GM23338 (cell line): ENCODE measurements around the gene GLE1. TPM values are rescaled to one million over a fixed set of nuclear protein-coding genes. Genes with fewer than 3 reads are reported as not detected.

Source experiments
- ATAC-seq: fragments of 200-7000 bp; cut with Tn5 transposase; 3 replicates; pipeline ENCODE4 v1.9.1; 2020
- DNase-seq: peaks from one replicate; pipeline ENCODE4 v3.0.0-alpha.2; 2015; ENCODE audit warnings: low spot score
- H2AFZ ChIP-seq: fragments of 200-600 bp; sonication (generic); 2 replicates; pipeline ENCODE4 v1.8.0; 2016; ENCODE audit warnings: antibody characterized with exemption, mild to moderate bottlenecking, moderate library complexity
- H3F3A ChIP-seq: fragments of 200-600 bp; sonication (generic); replicated peaks from 2 replicates; pipeline ENCODE4 v1.8.0; 2017; ENCODE audit warnings: antibody characterized with exemption, mixed run types, low read depth
- H3K27ac ChIP-seq: fragments of 200-600 bp; sonication (generic); 2 replicates; pipeline ENCODE4 v1.6.1; 2016; ENCODE audit warnings: low read depth
- H3K27me3 ChIP-seq: fragments of 200-600 bp; sonication (generic); 2 replicates; pipeline ENCODE4 v1.8.0; 2016; ENCODE audit warnings: mild to moderate bottlenecking, mixed run types, moderate library complexity; ENCODE audit not compliant: insufficient read depth
- H3K36me3 ChIP-seq: fragments of 200-600 bp; sonication (generic); 2 replicates; pipeline ENCODE4 v1.8.0; 2016; ENCODE audit warnings: mild to moderate bottlenecking; ENCODE audit not compliant: insufficient read depth
- H3K4me1 ChIP-seq: fragments of 200-600 bp; sonication (generic); 2 replicates; pipeline ENCODE4 v1.8.0; 2016; ENCODE audit warnings: mild to moderate bottlenecking, moderate library complexity; ENCODE audit not compliant: insufficient read depth
- H3K4me2 ChIP-seq: fragments of 200-600 bp; sonication (generic); 2 replicates; pipeline ENCODE4 v1.7.1; 2017; ENCODE audit warnings: mixed run types
- H3K4me3 ChIP-seq: fragments of 200-600 bp; sonication (generic); 2 replicates; pipeline ENCODE4 v1.6.1; 2016; ENCODE audit warnings: mixed run types
- H3K79me2 ChIP-seq: fragments of 200-600 bp; sonication (generic); replicated peaks from 2 replicates; pipeline ENCODE4 v1.8.0; 2017; ENCODE audit warnings: mild to moderate bottlenecking; ENCODE audit not compliant: insufficient read depth
- H3K9me2 ChIP-seq: fragments of 200-600 bp; sonication (generic); 2 replicates; pipeline ENCODE4 v1.8.0; 2017; ENCODE audit not compliant: insufficient read depth
- H4K20me1 ChIP-seq: fragments of 200-600 bp; sonication (generic); replicated peaks from 2 replicates; pipeline ENCODE4 v1.8.0; 2017; ENCODE audit warnings: mild to moderate bottlenecking; ENCODE audit not compliant: insufficient read depth
- H3K27ac Mint-ChIP-seq: 2 replicates; pipeline ENCODE4 v1.8.0; 2020; ENCODE audit warnings: inconsistent platforms, mild to moderate bottlenecking, moderate library complexity, mixed read lengths
- H3K27me3 Mint-ChIP-seq: 3 replicates; pipeline ENCODE4 v1.8.0; 2022; ENCODE audit warnings: low read depth, mild to moderate bottlenecking, moderate library complexity, mixed read lengths, inconsistent platforms; ENCODE audit not compliant: insufficient read depth, poor library complexity
- H3K36me3 Mint-ChIP-seq: 3 replicates; pipeline ENCODE4 v1.8.0; 2021; ENCODE audit warnings: low read depth, mild to moderate bottlenecking, inconsistent platforms, moderate library complexity, mixed read lengths
- H3K4me1 Mint-ChIP-seq: 3 replicates; pipeline ENCODE4 v1.8.0; 2020; ENCODE audit warnings: mild to moderate bottlenecking, inconsistent platforms, mixed read lengths
- H3K4me3 Mint-ChIP-seq: 3 replicates; pipeline ENCODE4 v1.8.0; 2021; ENCODE audit warnings: moderate library complexity, mild to moderate bottlenecking, inconsistent platforms, mixed read lengths
- H3K9me3 Mint-ChIP-seq: 3 replicates; pipeline ENCODE4 v1.8.0; 2020; ENCODE audit warnings: moderate library complexity, mild to moderate bottlenecking, inconsistent platforms, mixed read lengths
- CREB1 ChIP-seq: fragments of 250-450 bp; sonication (Bioruptor Pico); IDR thresholded peaks from 2 replicates; pipeline ENCODE4 v1.5.0; 2020; ENCODE audit warnings: low read depth, mild to moderate bottlenecking, moderate library complexity
- ETS1 ChIP-seq: IDR thresholded peaks from 2 replicates; pipeline ENCODE4 v1.6.1; 2016; ENCODE audit warnings: antibody characterized with exemption
- EZH2 ChIP-seq: fragments of 200-600 bp; sonication (generic); IDR thresholded peaks from one replicate; pipeline ENCODE4 v1.8.0; 2017; ENCODE audit warnings: antibody characterized with exemption, mild to moderate bottlenecking, low read depth; ENCODE audit not compliant: unreplicated experiment
- EZH2phosphoT487 ChIP-seq: fragments of 200-600 bp; sonication (generic); IDR thresholded peaks from one replicate; pipeline ENCODE4 v1.8.1; 2018; ENCODE audit warnings: antibody characterized with exemption; ENCODE audit not compliant: unreplicated experiment
- JUNB ChIP-seq: IDR thresholded peaks from one replicate; pipeline ENCODE4 v1.6.1; 2016; ENCODE audit warnings: antibody characterized with exemption; ENCODE audit not compliant: unreplicated experiment
- NANOG ChIP-seq: IDR thresholded peaks from 2 replicates; pipeline ENCODE4 v1.6.1; 2016; ENCODE audit warnings: antibody characterized with exemption, borderline replicate concordance
- POLR2AphosphoS5 ChIP-seq: IDR thresholded peaks from 2 replicates; pipeline ENCODE4 v1.6.1; 2016; ENCODE audit warnings: antibody characterized with exemption, low read depth
- ZNF114 ChIP-seq: fragments of 250-450 bp; sonication (Bioruptor Pico); IDR thresholded peaks from 2 replicates; pipeline ENCODE4 v1.5.0; 2020; ENCODE audit warnings: mild to moderate bottlenecking, moderate library complexity
- ZNF331 ChIP-seq: fragments of 250-450 bp; sonication (Bioruptor Pico); IDR thresholded peaks from 2 replicates; pipeline ENCODE4 v1.5.0; 2020; ENCODE audit warnings: low read depth, mild to moderate bottlenecking, moderate library complexity
- ZNF462 ChIP-seq: fragments of 250-450 bp; sonication (Bioruptor Pico); IDR thresholded peaks from 2 replicates; pipeline ENCODE4 v1.5.0; 2020; ENCODE audit warnings: mild to moderate bottlenecking, moderate library complexity
- polyA plus RNA-seq: library from polyadenylated mRNA; unstranded; fragments of >200 nt; fragmentation: Nextera tagmentation; extraction: Ambion mirVana; gene quantifications from 2 replicates; pipeline ENCODE4 v1.2.1, GENCODE V29; 2016
- total RNA-seq: library from RNA; depleted of rRNA; stranded (reverse); fragments of >200 nt; shearing (Covaris generic); gene quantifications from 2 replicates; pipeline ENCODE4 v1.2.3, GENCODE V29; 2014
- TF ChIP-seq, protein P1 (sequence below): IDR thresholded peaks from one replicate; pipeline ENCODE4 v1.6.1; 2018; ENCODE audit warnings: antibody characterized with exemption; ENCODE audit not compliant: unreplicated experiment
- TF ChIP-seq, protein P2 (sequence below), 2 experiments: fragments of 200-600 bp in 1 of 2; sonication (generic) in 1 of 2; conservative IDR thresholded peaks; 2 replicates each; pipeline versions ENCODE4 v1.5.1 to v1.6.1; 2016 to 2017; ENCODE audit warnings: antibody characterized with exemption in 2 of 2, low read depth in 2 of 2, mild to moderate bottlenecking in 2 of 2, moderate library complexity in 1 of 2

Gene GLE1
- total and polyA plus RNA-seq, 2 experiments from 2014 or later, result 7.4 to 22.1 TPM

GRCh38 chr9:128575916-128576315, 71.4 kb downstream of the GLE1 start:
- Histone ChIP-seq H2AFZ (no peak overlapping the region), H3K27ac (no peak overlapping the region)
- H3K36me3 Mint-ChIP-seq, result peaks cover 67% of the 10 kb centered on the region

More at GRCh38 chr9:128575916-128576315, 71.4 kb downstream of the GLE1 start:
- H3K4me3 Mint-ChIP-seq, result no peak overlapping the region
- Histone ChIP-seq H3K4me2 (no peak overlapping the region), H3K9me2 (no peaks in the 10 kb centered on the region), H3F3A (no peaks in the 10 kb centered on the region; the same call in 1 of the 2 replicates), H3K27me3 (no peaks in the 10 kb centered on the region), H3K36me3 (peaks cover 52% of the 10 kb centered on the region), H3K4me1 (no peaks in the 10 kb centered on the region), H3K79me2 (no peaks in the 10 kb centered on the region), H3K4me3 (no peak overlapping the region), H4K20me1 (peaks cover 24% of the 10 kb centered on the region; the same call in 1 of the 2 replicates)
- H3K27ac Mint-ChIP-seq, result no peak overlapping the region
- DNase-seq (no peak), ATAC-seq (no peak)
- H3K27me3 Mint-ChIP-seq, result no peaks in the 10 kb centered on the region
- no peaks in the 10 kb centered on the region for H3K4me1 Mint-ChIP-seq
- TF ChIP-seq NANOG (no peak), JUNB (no peak), ETS1 (no peak), ZNF331 (no peak), EZH2 (no peak), POLR2AphosphoS5 (no peak), CREB1 (CRISPR knock-in tag) (no peak), ZNF462 (CRISPR knock-in tag) (no peak), EZH2phosphoT487 (no peak), ZNF114 (CRISPR knock-in tag) (no peak)
- TF ChIP-seq, protein P1, sequence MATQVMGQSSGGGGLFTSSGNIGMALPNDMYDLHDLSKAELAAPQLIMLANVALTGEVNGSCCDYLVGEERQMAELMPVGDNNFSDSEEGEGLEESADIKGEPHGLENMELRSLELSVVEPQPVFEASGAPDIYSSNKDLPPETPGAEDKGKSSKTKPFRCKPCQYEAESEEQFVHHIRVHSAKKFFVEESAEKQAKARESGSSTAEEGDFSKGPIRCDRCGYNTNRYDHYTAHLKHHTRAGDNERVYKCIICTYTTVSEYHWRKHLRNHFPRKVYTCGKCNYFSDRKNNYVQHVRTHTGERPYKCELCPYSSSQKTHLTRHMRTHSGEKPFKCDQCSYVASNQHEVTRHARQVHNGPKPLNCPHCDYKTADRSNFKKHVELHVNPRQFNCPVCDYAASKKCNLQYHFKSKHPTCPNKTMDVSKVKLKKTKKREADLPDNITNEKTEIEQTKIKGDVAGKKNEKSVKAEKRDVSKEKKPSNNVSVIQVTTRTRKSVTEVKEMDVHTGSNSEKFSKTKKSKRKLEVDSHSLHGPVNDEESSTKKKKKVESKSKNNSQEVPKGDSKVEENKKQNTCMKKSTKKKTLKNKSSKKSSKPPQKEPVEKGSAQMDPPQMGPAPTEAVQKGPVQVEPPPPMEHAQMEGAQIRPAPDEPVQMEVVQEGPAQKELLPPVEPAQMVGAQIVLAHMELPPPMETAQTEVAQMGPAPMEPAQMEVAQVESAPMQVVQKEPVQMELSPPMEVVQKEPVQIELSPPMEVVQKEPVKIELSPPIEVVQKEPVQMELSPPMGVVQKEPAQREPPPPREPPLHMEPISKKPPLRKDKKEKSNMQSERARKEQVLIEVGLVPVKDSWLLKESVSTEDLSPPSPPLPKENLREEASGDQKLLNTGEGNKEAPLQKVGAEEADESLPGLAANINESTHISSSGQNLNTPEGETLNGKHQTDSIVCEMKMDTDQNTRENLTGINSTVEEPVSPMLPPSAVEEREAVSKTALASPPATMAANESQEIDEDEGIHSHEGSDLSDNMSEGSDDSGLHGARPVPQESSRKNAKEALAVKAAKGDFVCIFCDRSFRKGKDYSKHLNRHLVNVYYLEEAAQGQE, result no peak
- TF ChIP-seq, protein P2, sequence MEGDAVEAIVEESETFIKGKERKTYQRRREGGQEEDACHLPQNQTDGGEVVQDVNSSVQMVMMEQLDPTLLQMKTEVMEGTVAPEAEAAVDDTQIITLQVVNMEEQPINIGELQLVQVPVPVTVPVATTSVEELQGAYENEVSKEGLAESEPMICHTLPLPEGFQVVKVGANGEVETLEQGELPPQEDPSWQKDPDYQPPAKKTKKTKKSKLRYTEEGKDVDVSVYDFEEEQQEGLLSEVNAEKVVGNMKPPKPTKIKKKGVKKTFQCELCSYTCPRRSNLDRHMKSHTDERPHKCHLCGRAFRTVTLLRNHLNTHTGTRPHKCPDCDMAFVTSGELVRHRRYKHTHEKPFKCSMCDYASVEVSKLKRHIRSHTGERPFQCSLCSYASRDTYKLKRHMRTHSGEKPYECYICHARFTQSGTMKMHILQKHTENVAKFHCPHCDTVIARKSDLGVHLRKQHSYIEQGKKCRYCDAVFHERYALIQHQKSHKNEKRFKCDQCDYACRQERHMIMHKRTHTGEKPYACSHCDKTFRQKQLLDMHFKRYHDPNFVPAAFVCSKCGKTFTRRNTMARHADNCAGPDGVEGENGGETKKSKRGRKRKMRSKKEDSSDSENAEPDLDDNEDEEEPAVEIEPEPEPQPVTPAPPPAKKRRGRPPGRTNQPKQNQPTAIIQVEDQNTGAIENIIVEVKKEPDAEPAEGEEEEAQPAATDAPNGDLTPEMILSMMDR (conservative IDR thresholded peaks at IDR 0.05; ENCODE audit: low read depth in 2 of 2), result no peak
- H3K9me3 Mint-ChIP-seq, result no peaks in the 10 kb centered on the region
